Mesothelial cell of epicardium (in vitro differentiated cells): ENCODE measurements around the gene SLC5A10. TPM values are rescaled to one million over a fixed set of nuclear protein-coding genes. Genes with fewer than 3 reads are reported as not detected.

ENCODE experiments used
- DNase-seq, 2 experiments: peaks; one replicate each; pipeline ENCODE4 v3.0.0; 2021; ENCODE audit warnings: low spot score in 2 of 2; ENCODE audit not compliant: unreplicated experiment in 2 of 2
- H3K27ac Mint-ChIP-seq: 2 replicates; pipeline ENCODE4 v1.8.0; 2021; ENCODE audit warnings: mixed read lengths
- H3K27me3 Mint-ChIP-seq: 2 replicates; pipeline ENCODE4 v1.8.0; 2021; ENCODE audit warnings: low read depth, mixed read lengths
- H3K36me3 Mint-ChIP-seq: 2 replicates; pipeline ENCODE4 v1.8.0; 2021; ENCODE audit warnings: mixed read lengths
- H3K4me1 Mint-ChIP-seq: 2 replicates; pipeline ENCODE4 v1.8.0; 2021; ENCODE audit warnings: mixed read lengths
- H3K4me3 Mint-ChIP-seq: 2 replicates; pipeline ENCODE4 v1.8.0; 2021; ENCODE audit warnings: mild to moderate bottlenecking, moderate library complexity, mixed read lengths
- H3K9me3 Mint-ChIP-seq: 2 replicates; pipeline ENCODE4 v1.8.0; 2021; ENCODE audit warnings: mixed read lengths
- CTCF ChIP-seq: fragments of 200-600 bp; sonication (generic); IDR thresholded peaks from one replicate; pipeline ENCODE4 v1.5.0; 2021; ENCODE audit warnings: antibody characterized with exemption; ENCODE audit not compliant: unreplicated experiment
- total RNA-seq: library from RNA; stranded (reverse); gene quantifications from 3 replicates; pipeline ENCODE4 v1.2.1, GENCODE V29; 2021

SLC5A10 gene
- total RNA-seq, 1 donor from 2014 or later = 0.25 TPM

GRCh38 chr17:18947866-18948265, 4.1 kb upstream of the SLC5A10 start:
- no peaks in the 10 kb centered on the region for H3K9me3 Mint-ChIP-seq
- no peak overlapping the region for H3K27ac Mint-ChIP-seq
- no peaks in the 10 kb centered on the region for H3K27me3 Mint-ChIP-seq
- no peak for DNase-seq
- H3K36me3 Mint-ChIP-seq = no peaks in the 10 kb centered on the region
- no peak overlapping the region for H3K4me3 Mint-ChIP-seq
- H3K4me1 Mint-ChIP-seq = peaks cover 5% of the 10 kb centered on the region
- TF ChIP-seq CTCF = no peak

- Mint-ChIP-seq H3K27ac (no peak overlapping the region), H3K4me1 (peaks cover 5% of the 10 kb centered on the region), H3K9me3 (no peaks in the 10 kb centered on the region), H3K27me3 (no peaks in the 10 kb centered on the region), H3K36me3 (no peaks in the 10 kb centered on the region), H3K4me3 (no peak overlapping the region)
- no peak for TF ChIP-seq CTCF
- DNase-seq = no peak
Observed at GRCh38 chr17:18948476-18949006, 3.4 kb upstream of the SLC5A10 start.

GRCh38 chr17:18949566-18949965, 2.4 kb upstream of the SLC5A10 start:
- DNase-seq = no peak
- no peak for TF ChIP-seq CTCF
- no peaks in the 10 kb centered on the region for H3K27me3 Mint-ChIP-seq
- H3K4me1 Mint-ChIP-seq = peaks cover 5% of the 10 kb centered on the region
- no peaks in the 10 kb centered on the region for H3K36me3 Mint-ChIP-seq
- no peak overlapping the region for H3K27ac Mint-ChIP-seq
- no peaks in the 10 kb centered on the region for H3K9me3 Mint-ChIP-seq
- H3K4me3 Mint-ChIP-seq = no peak overlapping the region

GRCh38 chr17:18950346-18950745, 1.6 kb upstream of the SLC5A10 start:
- Mint-ChIP-seq H3K4me1 (peaks cover 5% of the 10 kb centered on the region), H3K27me3 (no peaks in the 10 kb centered on the region), H3K36me3 (no peaks in the 10 kb centered on the region), H3K4me3 (no peak overlapping the region), H3K9me3 (no peaks in the 10 kb centered on the region), H3K27ac (no peak overlapping the region)
- DNase-seq = no peak
- TF ChIP-seq CTCF = no peak

- H3K27me3 Mint-ChIP-seq = no peaks in the 10 kb centered on the region
- H3K9me3 Mint-ChIP-seq = no peaks in the 10 kb centered on the region
- no peaks in the 10 kb centered on the region for H3K36me3 Mint-ChIP-seq
- H3K27ac Mint-ChIP-seq = no peak overlapping the region
- H3K4me1 Mint-ChIP-seq = peaks cover 5% of the 10 kb centered on the region
- no peak overlapping the region for H3K4me3 Mint-ChIP-seq
- TF ChIP-seq CTCF = no peak
- DNase-seq = no peak
Observed at GRCh38 chr17:18950944-18951905, 740 bp upstream of the SLC5A10 start.
